Esophagus (tissue), 2 donors: ENCODE results near the gene UBQLN1. TPM values are rescaled to one million over a fixed set of nuclear protein-coding genes. Genes with fewer than 3 reads are reported as not detected.
A peak's percentile ranks its signal among the peaks of the same experiment; 100 is the strongest.
"Not testable (repeated sequence)": the region's sequence is repeated elsewhere in the genome, so short reads cannot be mapped to it uniquely, and the experiment has no call there.

Experiments
- H3K27ac ChIP-seq, 2 donors: one replicate each; pipeline ENCODE4 v1.5.1; 2013; ENCODE audit warnings: low read depth in 2 of 2, mild to moderate bottlenecking in 2 of 2, inconsistent platforms in 1 of 2, low read length in 1 of 2, moderate library complexity in 1 of 2
- H3K27me3 ChIP-seq, 2 donors: one replicate each; pipeline ENCODE4 v1.6.1; 2013; ENCODE audit warnings: low read length in 2 of 2, control low read depth in 1 of 2, mild to moderate bottlenecking in 1 of 2; ENCODE audit not compliant: insufficient read depth in 2 of 2, control insufficient read depth in 1 of 2
- H3K36me3 ChIP-seq, 2 donors: one replicate each; pipeline ENCODE4 v1.6.1; 2013; ENCODE audit warnings: low read length in 1 of 2; ENCODE audit not compliant: control insufficient read depth in 2 of 2, insufficient read depth in 2 of 2
- H3K4me1 ChIP-seq, 2 donors: one replicate each; pipeline ENCODE4 v1.6.1; 2013; ENCODE audit warnings: low read length in 1 of 2; ENCODE audit not compliant: control insufficient read depth in 2 of 2, insufficient read depth in 2 of 2
- H3K4me3 ChIP-seq, 2 donors: one replicate each; pipeline ENCODE4 v1.5.1; 2013; ENCODE audit warnings: low read length in 2 of 2, mild to moderate bottlenecking in 2 of 2, low read depth in 1 of 2, moderate library complexity in 1 of 2
- H3K9me3 ChIP-seq, 2 donors: one replicate each; pipeline ENCODE4 v1.6.1; 2013; ENCODE audit warnings: mild to moderate bottlenecking in 2 of 2, low read depth in 1 of 2, low read length in 1 of 2, moderate library complexity in 1 of 2; ENCODE audit not compliant: control insufficient read depth in 2 of 2, insufficient read depth in 1 of 2
- WGBS, 2 donors: extraction: QIAGEN DNeasy Blood & Tissue Kit; methylation state at CpG; one replicate each; pipeline ENCODE4 v1.1.7; 2013; 5-methylcytosine and 5-hydroxymethylcytosine counted together
- polyA plus RNA-seq, 2 donors: library from polyadenylated mRNA; stranded (reverse); fragments of 200-250 nt; gene quantifications; one replicate each; pipeline ENCODE4 v1.2.3, GENCODE V29; 2013
- donor health status: healthy with polysubstance abuse.
- donor health status: Bipolar disorder and iron deficiency.

Gene UBQLN1
- 10 to 100 TPM; 26.1 to 35.8 TPM for polyA plus RNA-seq

- Histone ChIP-seq H3K27ac (peak within 1 kb of the TSS; percentile 96 to 100), H3K4me1 (no peaks in the 10 kb centered on the region), H3K9me3 (no peaks in the 10 kb centered on the region), H3K4me3 (peak within 1 kb of the TSS; percentile 95 to 98), H3K27me3 (no peaks in the 10 kb centered on the region), H3K36me3 (no peaks in the 10 kb centered on the region)
- WGBS, 2 donors: 0% methylated on average over 48 to 67 of the region's 67 CpGs
Observed at GRCh38 chr9:83707768-83708514, at the start of gene UBQLN1. TSS of gene UBQLN1 (minus strand) at chr9:83707958. CDS start at chr9:83707679, 279 bp downstream.

- H3K27ac ChIP-seq: no peak overlapping the region
- H3K27me3 ChIP-seq: no peaks in the 10 kb centered on the region
- no peaks in the 10 kb centered on the region for H3K36me3 ChIP-seq
- H3K4me3 ChIP-seq: no peak overlapping the region
- no peaks in the 10 kb centered on the region for H3K4me1 ChIP-seq
- H3K9me3 ChIP-seq: no peaks in the 10 kb centered on the region
Observed at GRCh38 chr9:83754383-83754977, 46.7 kb upstream of the UBQLN1 start.

- Histone ChIP-seq H3K4me3 (no peak overlapping the region), H3K36me3 (no peaks in the 10 kb centered on the region), H3K27me3 (no peaks in the 10 kb centered on the region), H3K27ac (no peak overlapping the region), H3K4me1 (no peaks in the 10 kb centered on the region), H3K9me3 (no peaks in the 10 kb centered on the region)
- 83 to 85% methylated on average over 3 of the region's 3 CpGs for WGBS, 2 donors
Observed at GRCh38 chr9:83749706-83750105, 41.9 kb upstream of the UBQLN1 start.

GRCh38 chr9:83744206-83744605, 36.4 kb upstream of the UBQLN1 start:
- no peak overlapping the region for H3K27ac ChIP-seq
- no peak overlapping the region for H3K4me3 ChIP-seq
- H3K9me3 ChIP-seq: no peaks in the 10 kb centered on the region
- no peaks in the 10 kb centered on the region for H3K36me3 ChIP-seq
- no peaks in the 10 kb centered on the region for H3K27me3 ChIP-seq
- no peaks in the 10 kb centered on the region for H3K4me1 ChIP-seq
- 91 to 95% methylated on average over 1 of the region's 1 CpG for WGBS, 2 donors

- Histone ChIP-seq H3K4me3 (no peak overlapping the region), H3K27ac (no peak overlapping the region), H3K9me3 (no peaks in the 10 kb centered on the region), H3K36me3 (no peaks in the 10 kb centered on the region), H3K27me3 (no peaks in the 10 kb centered on the region), H3K4me1 (no peaks in the 10 kb centered on the region)
- 95 to 98% methylated on average over 4 of the region's 4 CpGs for WGBS, 2 donors
Observed at GRCh38 chr9:83733739-83734138, 26.0 kb upstream of the UBQLN1 start.

- not testable (repeated sequence) for H3K36me3 ChIP-seq, H3K27ac ChIP-seq
- 89 to 92% methylated on average over 7 to 17 of the region's 22 CpGs for WGBS, 2 donors
Observed at GRCh38 chr9:83728591-83729368, 21.0 kb upstream of the UBQLN1 start.

GRCh38 chr9:83724436-83724835, 16.7 kb upstream of the UBQLN1 start:
- no peaks in the 10 kb centered on the region for H3K36me3 ChIP-seq
- H3K27ac ChIP-seq: no peak overlapping the region
- no peaks in the 10 kb centered on the region for H3K27me3 ChIP-seq
- H3K4me1 ChIP-seq: no peaks in the 10 kb centered on the region
- no peaks in the 10 kb centered on the region for H3K9me3 ChIP-seq
- H3K4me3 ChIP-seq: no peak overlapping the region

More at GRCh38 chr9:83728591-83729368, 21.0 kb upstream of the UBQLN1 start:
- not testable (repeated sequence) for H3K4me1 ChIP-seq, H3K9me3 ChIP-seq, H3K4me3 ChIP-seq, H3K27me3 ChIP-seq

GRCh38 chr9:83722726-83723495, 15.2 kb upstream of the UBQLN1 start:
- no peaks in the 10 kb centered on the region for H3K9me3 ChIP-seq
- no peaks in the 10 kb centered on the region for H3K4me1 ChIP-seq
- no peaks in the 10 kb centered on the region for H3K36me3 ChIP-seq
- H3K27ac ChIP-seq: no peak overlapping the region
- 71 to 73% methylated on average over 2 of the region's 2 CpGs for WGBS, 2 donors
- no peak overlapping the region for H3K4me3 ChIP-seq
- H3K27me3 ChIP-seq: no peaks in the 10 kb centered on the region

GRCh38 chr9:83721509-83721908, 13.8 kb upstream of the UBQLN1 start:
- Histone ChIP-seq H3K27me3 (no peaks in the 10 kb centered on the region), H3K4me1 (no peaks in the 10 kb centered on the region), H3K36me3 (no peaks in the 10 kb centered on the region), H3K4me3 (no peak overlapping the region), H3K27ac (no peak overlapping the region), H3K9me3 (no peaks in the 10 kb centered on the region)
